Retinal pigment epithelial cell (primary cell): ENCODE measurements around the gene CACNG6.

ENCODE experiments used
- DNase-seq: peaks from one replicate; pipeline ENCODE4 v3.0.0-alpha.2; 2010; ENCODE audit warnings: low read depth
- H3K4me3 ChIP-seq: 2 replicates; pipeline ENCODE4 v1.5.1; 2011; ENCODE audit warnings: mild to moderate bottlenecking, low read length, control low read depth, moderate library complexity
- CTCF ChIP-seq: conservative IDR thresholded peaks from 2 replicates; pipeline ENCODE4 v1.5.1; 2011; ENCODE audit warnings: low read depth, low read length, control low read depth, inconsistent platforms

CACNG6 gene

GRCh38 chr19:54041969-54042606 lies 50.7 kb downstream of the CACNG6 start:
- H3K4me3 ChIP-seq = no peak overlapping the region
- TF ChIP-seq CTCF = no peak
- no peak for DNase-seq

- TF ChIP-seq CTCF = no peak
- no peak overlapping the region for H3K4me3 ChIP-seq
- DNase-seq = no peak
Measured at GRCh38 chr19:54042989-54043388, 51.6 kb downstream of the CACNG6 start.

GRCh38 chr19:54045771-54046170 lies 54.3 kb downstream of the CACNG6 start:
- DNase-seq = no peak
- no peak for TF ChIP-seq CTCF
- H3K4me3 ChIP-seq = no peak overlapping the region

- no peak overlapping the region for H3K4me3 ChIP-seq
- no peak for DNase-seq
- TF ChIP-seq CTCF = no peak
Measured at GRCh38 chr19:54047616-54048015, 56.2 kb downstream of the CACNG6 start.
